ENCODE results near the gene WNK2. TPM values are rescaled to one million over a fixed set of nuclear protein-coding genes. Genes with fewer than 3 reads are reported as not detected.

The WNK2 gene
- total RNA-seq, 4 donors from 2014 or later: 18.6 to 89.9 (median 40.8) TPM

- no peaks in the 10 kb centered on the region for H3K27me3 ChIP-seq
- no peak for TF ChIP-seq EP300 (IDR thresholded peaks at IDR 0.05)
- TF ChIP-seq, protein P1, sequence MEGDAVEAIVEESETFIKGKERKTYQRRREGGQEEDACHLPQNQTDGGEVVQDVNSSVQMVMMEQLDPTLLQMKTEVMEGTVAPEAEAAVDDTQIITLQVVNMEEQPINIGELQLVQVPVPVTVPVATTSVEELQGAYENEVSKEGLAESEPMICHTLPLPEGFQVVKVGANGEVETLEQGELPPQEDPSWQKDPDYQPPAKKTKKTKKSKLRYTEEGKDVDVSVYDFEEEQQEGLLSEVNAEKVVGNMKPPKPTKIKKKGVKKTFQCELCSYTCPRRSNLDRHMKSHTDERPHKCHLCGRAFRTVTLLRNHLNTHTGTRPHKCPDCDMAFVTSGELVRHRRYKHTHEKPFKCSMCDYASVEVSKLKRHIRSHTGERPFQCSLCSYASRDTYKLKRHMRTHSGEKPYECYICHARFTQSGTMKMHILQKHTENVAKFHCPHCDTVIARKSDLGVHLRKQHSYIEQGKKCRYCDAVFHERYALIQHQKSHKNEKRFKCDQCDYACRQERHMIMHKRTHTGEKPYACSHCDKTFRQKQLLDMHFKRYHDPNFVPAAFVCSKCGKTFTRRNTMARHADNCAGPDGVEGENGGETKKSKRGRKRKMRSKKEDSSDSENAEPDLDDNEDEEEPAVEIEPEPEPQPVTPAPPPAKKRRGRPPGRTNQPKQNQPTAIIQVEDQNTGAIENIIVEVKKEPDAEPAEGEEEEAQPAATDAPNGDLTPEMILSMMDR (IDR thresholded peaks at IDR 0.05): no peak
- no peak for TF ChIP-seq POLR2A (IDR thresholded peaks at IDR 0.05; ENCODE audit: low read depth)
- TF ChIP-seq POLR2AphosphoS5 (IDR thresholded peaks at IDR 0.05): no peak
- H3K9me3 ChIP-seq: no peaks in the 10 kb centered on the region
- no peaks in the 10 kb centered on the region for H3K36me3 ChIP-seq
- H3K27ac ChIP-seq (replicated peaks in 1 of 4): no peak overlapping the region
- 78% methylated on average over 2 of the region's 2 CpGs for WGBS
- no peak overlapping the region for H3K4me3 ChIP-seq
- intact Hi-C loops (cut with DNase I): no loop called here
- H3K4me1 ChIP-seq: peaks cover 10 to 13% (median 11%) of the 10 kb centered on the region in 4 donors
- DNase-seq (ENCODE audit: extremely low spot score): no peak
Measured at GRCh38 chr9:93147632-93148031, 36.3 kb upstream of the WNK2 start.

DNA sequence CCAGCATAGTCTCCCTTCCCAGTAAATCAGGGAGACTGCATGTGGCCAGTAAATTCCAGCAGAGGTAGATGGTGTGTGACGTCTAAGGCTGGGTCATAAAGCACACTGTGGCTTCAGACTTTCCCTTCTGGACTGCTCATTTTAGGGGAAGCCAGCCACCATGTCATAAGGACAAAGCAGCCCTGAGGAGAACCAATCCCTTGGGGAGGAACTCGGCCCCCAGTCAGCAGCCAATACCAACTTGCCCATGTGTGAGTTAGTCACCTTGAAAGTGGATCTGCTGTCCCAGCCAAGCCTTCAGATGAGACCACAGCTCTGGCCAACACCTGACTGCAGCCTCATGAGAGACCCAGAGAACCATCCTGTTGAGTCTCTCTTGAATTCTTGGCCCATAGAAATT is 35.2 kb upstream of the WNK2 start:
- H3K27ac ChIP-seq (replicated peaks in 1 of 4): no peak overlapping the region
- H3K9me3 ChIP-seq: no peaks in the 10 kb centered on the region
- H3K27me3 ChIP-seq: no peaks in the 10 kb centered on the region
- peaks cover 10 to 12% (median 10%) of the 10 kb centered on the region in 4 donors for H3K4me1 ChIP-seq
- no peak overlapping the region for H3K4me3 ChIP-seq
- intact Hi-C loops (cut with DNase I): no loop called here
- WGBS: 72% methylated on average over 2 of the region's 2 CpGs
- TF ChIP-seq POLR2AphosphoS5 (IDR thresholded peaks at IDR 0.05): no peak
- TF ChIP-seq POLR2A (IDR thresholded peaks at IDR 0.05; ENCODE audit: low read depth): no peak
- no peak for TF ChIP-seq EP300 (IDR thresholded peaks at IDR 0.05)
- TF ChIP-seq, protein P1 (IDR thresholded peaks at IDR 0.05): no peak
- no peak for DNase-seq (ENCODE audit: extremely low spot score)
- no peaks in the 10 kb centered on the region for H3K36me3 ChIP-seq

- intact Hi-C loops (cut with DNase I): no loop called here
- 56% methylated on average over 1 of the region's 1 CpG for WGBS
- no peaks in the 10 kb centered on the region for H3K9me3 ChIP-seq
- H3K27ac ChIP-seq (replicated peaks in 1 of 4): no peak overlapping the region
- DNase-seq (ENCODE audit: extremely low spot score): no peak
- no peaks in the 10 kb centered on the region for H3K36me3 ChIP-seq
- no peak for TF ChIP-seq POLR2A (IDR thresholded peaks at IDR 0.05; ENCODE audit: low read depth)
- no peak for TF ChIP-seq POLR2AphosphoS5 (IDR thresholded peaks at IDR 0.05)
- TF ChIP-seq, protein P1 (IDR thresholded peaks at IDR 0.05): no peak
- TF ChIP-seq EP300 (IDR thresholded peaks at IDR 0.05): no peak
- H3K4me1 ChIP-seq: peaks cover 3 to 5% (median 4%) of the 10 kb centered on the region in 4 donors
- no peak overlapping the region for H3K4me3 ChIP-seq
- no peaks in the 10 kb centered on the region for H3K27me3 ChIP-seq
Measured at GRCh38 chr9:93149361-93149760, 34.6 kb upstream of the WNK2 start.

GRCh38 chr9:93151097-93151784 is 32.7 kb upstream of the WNK2 start:
- no peaks in the 10 kb centered on the region for H3K36me3 ChIP-seq
- intact Hi-C loops (cut with DNase I): no loop called here

More at GRCh38 chr9:93151097-93151784, 32.7 kb upstream of the WNK2 start:
- Histone ChIP-seq H3K27ac (replicated peaks in 1 of 4) (no peak overlapping the region), H3K4me1 (no peaks in the 10 kb centered on the region), H3K4me3 (no peak overlapping the region), H3K27me3 (no peaks in the 10 kb centered on the region), H3K9me3 (no peaks in the 10 kb centered on the region)
- no peak for DNase-seq (ENCODE audit: extremely low spot score)
- WGBS: 80% methylated on average over 4 of the region's 10 CpGs
- TF ChIP-seq POLR2A (IDR thresholded peaks at IDR 0.05; ENCODE audit: low read depth) (no peak), POLR2AphosphoS5 (IDR thresholded peaks at IDR 0.05) (no peak), EP300 (IDR thresholded peaks at IDR 0.05) (no peak)
- TF ChIP-seq, protein P1 (IDR thresholded peaks at IDR 0.05): no peak

Data from esophagus muscularis mucosa (tissue), 4 donors.